ENCODE results near the gene LMBRD2. TPM values are rescaled to one million over a fixed set of nuclear protein-coding genes. Genes with fewer than 3 reads are reported as not detected.
"Not testable (repeated sequence)": the region's sequence is repeated elsewhere in the genome, so short reads cannot be mapped to it uniquely, and the experiment has no call there.

LMBRD2 gene
- total and polyA plus RNA-seq, 7 donors: 0.60 to 16.1 (median 9.8) TPM

DNA sequence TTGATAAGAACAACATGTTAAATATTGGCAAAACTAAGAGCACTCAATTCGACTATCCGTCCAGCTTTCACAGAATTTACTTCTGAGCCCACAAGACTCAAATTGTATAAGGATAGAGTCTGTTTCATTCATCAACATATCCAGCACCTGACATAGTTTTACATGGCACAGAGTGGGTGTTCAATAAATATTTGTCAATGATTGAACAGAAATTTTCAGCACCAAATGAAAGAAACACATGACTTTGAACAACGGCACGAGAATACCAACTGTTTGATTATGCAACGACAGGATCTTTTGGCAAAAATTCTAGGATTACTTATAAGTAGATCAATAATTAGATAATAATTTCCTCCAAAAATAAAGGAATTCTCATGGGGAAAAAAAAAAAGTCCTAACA lies 42.1 kb upstream of the LMBRD2 start:
- peaks cover 0 to 82% (median 12%) of the 10 kb centered on the region in 4 donors for H3K36me3 ChIP-seq
- TF ChIP-seq CTCF (IDR thresholded peaks at IDR 0.05) (no peak), POLR2AphosphoS5 (IDR thresholded peaks at IDR 0.05) (no peak), EP300 (IDR thresholded peaks at IDR 0.05) (no peak), POLR2A (IDR thresholded peaks at IDR 0.05) (no peak)

DNA sequence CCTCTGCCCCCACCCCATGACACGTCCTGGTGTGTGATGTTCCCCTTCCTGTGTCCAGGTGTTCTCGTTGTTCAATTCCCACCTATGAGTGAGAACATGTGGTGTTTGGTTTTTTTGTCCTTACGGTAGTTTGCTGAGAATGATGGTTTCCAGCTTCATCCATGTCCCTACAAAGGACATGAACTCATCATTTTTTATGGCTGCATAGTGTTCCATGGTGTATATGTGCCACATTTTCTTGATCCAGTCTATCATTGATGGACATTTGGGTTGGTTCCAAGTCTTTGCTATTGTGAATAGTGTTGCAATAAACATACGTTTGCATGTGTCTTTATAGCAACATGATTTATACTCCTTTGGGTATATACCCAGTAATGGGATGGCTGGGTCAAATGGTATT lies 32.7 kb upstream of the LMBRD2 start:
- H3K9me3 ChIP-seq; DNase-seq; H3K27me3 ChIP-seq; H3K4me1 ChIP-seq; H3K27ac ChIP-seq; H3K4me3 ChIP-seq; intact Hi-C loops (cut with DNase I): not testable (repeated sequence)
- 88 to 96% methylated on average over 3 to 4 of the region's 4 CpGs for WGBS, 2 donors
- H3K36me3 ChIP-seq: peaks cover 0 to 34% (median 0%) of the 10 kb centered on the region in 4 donors

More for the DNA sequence above, 42.1 kb upstream of the LMBRD2 start:
- Histone ChIP-seq H3K4me3 (no peak overlapping the region), H3K27me3 (no peaks in the 10 kb centered on the region), H3K27ac (no peak overlapping the region), H3K9me3 (peaks cover 0 to 1% (median 0%) of the 10 kb centered on the region in 4 donors), H3K4me1 (no peaks in the 10 kb centered on the region)
- WGBS, 2 donors: 97% methylated on average over 5 of the region's 5 CpGs
- no peak for DNase-seq
- intact Hi-C loops (cut with DNase I): no loop called here

DNA sequence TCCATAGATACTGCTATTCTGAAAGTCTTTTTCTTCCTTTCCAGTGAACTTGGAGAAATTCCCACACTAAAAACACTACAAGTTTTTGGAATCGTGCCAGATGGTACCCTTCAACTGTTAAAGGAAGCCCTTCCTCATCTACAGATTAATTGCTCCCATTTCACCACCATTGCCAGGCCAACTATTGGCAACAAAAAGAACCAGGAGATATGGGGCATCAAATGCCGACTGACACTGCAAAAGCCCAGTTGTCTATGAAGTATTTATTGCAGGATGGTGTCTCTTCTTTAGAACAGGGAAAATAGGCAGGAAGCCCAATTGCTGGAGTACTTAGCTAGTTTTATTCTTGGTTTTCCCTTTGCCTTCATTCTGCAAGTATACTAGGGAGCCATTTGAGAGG lies 30.1 kb upstream of the LMBRD2 start:
- peaks cover 0 to 55% (median 0%) of the 10 kb centered on the region in 4 donors for H3K36me3 ChIP-seq
- H3K9me3 ChIP-seq: no peaks in the 10 kb centered on the region
- H3K4me1 ChIP-seq: no peaks in the 10 kb centered on the region
- no peak overlapping the region for H3K4me3 ChIP-seq
- no peak for DNase-seq
- 86 to 88% methylated on average over 2 of the region's 2 CpGs for WGBS, 2 donors
- intact Hi-C loops (cut with DNase I): no loop called here
- no peak overlapping the region for H3K27ac ChIP-seq
- TF ChIP-seq EP300 (IDR thresholded peaks at IDR 0.05): no peak
- TF ChIP-seq POLR2AphosphoS5 (IDR thresholded peaks at IDR 0.05): no peak
- no peaks in the 10 kb centered on the region for H3K27me3 ChIP-seq

- Histone ChIP-seq H3K4me1 (no peaks in the 10 kb centered on the region), H3K36me3 (peaks cover 0 to 57% (median 0%) of the 10 kb centered on the region in 4 donors), H3K27me3 (no peaks in the 10 kb centered on the region), H3K4me3 (no peak overlapping the region), H3K27ac (no peak overlapping the region), H3K9me3 (no peaks in the 10 kb centered on the region)
- DNase-seq: no peak
- intact Hi-C loops (cut with DNase I): no loop called here
- TF ChIP-seq CTCF (IDR thresholded peaks at IDR 0.05) (no peak), POLR2AphosphoS5 (IDR thresholded peaks at IDR 0.05) (no peak), EP300 (IDR thresholded peaks at IDR 0.05) (no peak), POLR2A (IDR thresholded peaks at IDR 0.05) (no peak)
- 56 to 79% methylated on average over 2 of the region's 2 CpGs for WGBS, 2 donors
These were observed 29.1 kb upstream of the LMBRD2 start for GRCh38 chr5:36180556-36181350.

DNA sequence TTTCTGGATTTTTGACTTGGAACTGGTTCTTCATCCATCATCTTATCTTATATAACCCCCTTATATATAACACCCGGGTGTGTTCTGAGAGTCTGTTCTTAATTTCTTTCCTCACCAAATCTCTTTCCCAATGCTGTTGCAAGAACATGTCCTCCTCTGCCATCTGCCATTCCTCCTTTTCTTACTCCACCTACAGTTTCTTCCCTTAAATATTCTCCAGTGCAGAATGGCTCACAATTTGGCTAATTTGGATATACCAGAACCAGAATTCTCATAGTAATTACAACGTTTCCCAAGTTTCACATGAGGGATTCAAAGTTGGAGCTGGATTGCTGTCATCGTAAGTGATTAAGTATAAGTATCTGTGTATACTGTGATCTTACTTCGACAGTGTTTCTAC lies 28.3 kb upstream of the LMBRD2 start:
- DNase-seq: no peak
- H3K27ac ChIP-seq: no peak overlapping the region
- no peaks in the 10 kb centered on the region for H3K9me3 ChIP-seq
- peaks cover 0 to 62% (median 0%) of the 10 kb centered on the region in 4 donors for H3K36me3 ChIP-seq
- intact Hi-C loops (cut with DNase I): loop anchor here (2.0 to 10.0 kb wide), 3 partner anchors 125 to 515 kb away; no protein-coding TSS in a partner anchor
- no peaks in the 10 kb centered on the region for H3K4me1 ChIP-seq
- TF ChIP-seq POLR2A (IDR thresholded peaks at IDR 0.05) (no peak), EP300 (IDR thresholded peaks at IDR 0.05) (no peak), POLR2AphosphoS5 (IDR thresholded peaks at IDR 0.05) (no peak), CTCF (IDR thresholded peaks at IDR 0.05) (no peak)
- WGBS, 2 donors: 71 to 85% methylated on average over 4 of the region's 4 CpGs
- no peaks in the 10 kb centered on the region for H3K27me3 ChIP-seq
- H3K4me3 ChIP-seq: no peak overlapping the region

All from sigmoid colon (tissue), 7 donors.